Spleen (tissue), 11 donors: ENCODE measurements around the gene PCMTD2. TPM values are rescaled to one million over a fixed set of nuclear protein-coding genes. Genes with fewer than 3 reads are reported as not detected.
A peak's percentile ranks its signal among the peaks of the same experiment; 100 is the strongest.

Experiments
- DNase-seq: peaks from one replicate; pipeline ENCODE4 v3.0.0-alpha.2; 2020
- H3K27ac ChIP-seq, 8 donors: fragments of 200-600 bp; sonication (generic) in 7 of 8; 1 replicate in 4 of 8; 2 replicates in 4 of 8; pipeline versions ENCODE4 v1.5.0 to v1.8.0; 2016 to 2021; ENCODE audit warnings: inconsistent platforms in 4 of 8, mild to moderate bottlenecking in 4 of 8, moderate library complexity in 1 of 8
- H3K27me3 ChIP-seq, 7 donors: fragments of 200-600 bp; sonication (generic) in 6 of 7; replicated peaks in 1 of 7; 1 replicate in 4 of 7; 2 replicates in 3 of 7; pipeline versions ENCODE4 v1.5.0 to v1.8.0; 2016 to 2021; ENCODE audit warnings: inconsistent platforms in 3 of 7, mild to moderate bottlenecking in 1 of 7
- H3K36me3 ChIP-seq, 6 donors: fragments of 200-600 bp; sonication (generic) in 5 of 6; 1 replicate in 4 of 6; 2 replicates in 2 of 6; pipeline versions ENCODE4 v1.5.0 to v1.8.0; 2016 to 2021; ENCODE audit warnings: inconsistent platforms in 2 of 6
- H3K4me1 ChIP-seq, 6 donors: fragments of 200-600 bp; sonication (generic) in 5 of 6; 1 replicate in 3 of 6; 2 replicates in 3 of 6; pipeline versions ENCODE4 v1.5.0 to v1.8.0; 2016 to 2021; ENCODE audit warnings: inconsistent platforms in 3 of 6
- H3K4me3 ChIP-seq, 8 donors: fragments of 200-600 bp; sonication (generic) in 7 of 8; 1 replicate in 4 of 8; 2 replicates in 4 of 8; pipeline versions ENCODE4 v1.5.0 to v1.8.0; 2016 to 2021; ENCODE audit warnings: inconsistent platforms in 4 of 8, mild to moderate bottlenecking in 4 of 8, moderate library complexity in 2 of 8
- H3K9me3 ChIP-seq, 8 donors: fragments of 200-600 bp; sonication (generic) in 7 of 8; 1 replicate in 4 of 8; 2 replicates in 4 of 8; pipeline versions ENCODE4 v1.5.0 to v1.8.0; 2016 to 2021; ENCODE audit warnings: inconsistent platforms in 4 of 8
- CTCF ChIP-seq, 11 experiments: fragments of 200-600 bp in 7 of 11; fragments of 450-650 bp in 4 of 11; sonication (generic) in 4 of 11; IDR thresholded peaks in 8 of 11; conservative IDR thresholded peaks in 3 of 11; 1 replicate in 7 of 11; 2 replicates in 4 of 11; pipeline versions ENCODE4 v1.4.0 to v1.8.0; 2016 to 2021; ENCODE audit warnings: antibody characterized with exemption in 11 of 11, inconsistent platforms in 4 of 11, mild to moderate bottlenecking in 1 of 11
- POLR2A ChIP-seq, 3 donors: fragments of 450-650 bp; IDR thresholded peaks; one replicate each; pipeline ENCODE4 v1.5.1; 2017; ENCODE audit warnings: antibody characterized with exemption in 3 of 3, mild to moderate bottlenecking in 1 of 3
- POLR2AphosphoS5 ChIP-seq, 3 donors: sonication (generic); formaldehyde crosslinking; IDR thresholded peaks; one replicate each; pipeline ENCODE4 v1.5.1; 2017; ENCODE audit warnings: antibody characterized with exemption in 3 of 3
- WGBS, 5 donors: extraction: QIAGEN DNeasy Blood & Tissue Kit in 3 of 5; methylation state at CpG; one replicate each; pipeline versions ENCODE4 v1.1.5 to v1.1.7; 2013 to 2018; 5-methylcytosine and 5-hydroxymethylcytosine counted together
- intact Hi-C: fragments of 100-400 bp; cut with DNase I; formaldehyde crosslinking; loops from one replicate; pipeline ENCODE4 v1.15.0; 2023; ENCODE audit warnings: low total_unique reads
- polyA plus RNA-seq, 3 donors: library from polyadenylated mRNA; stranded (reverse); fragments of 200-250 nt; gene quantifications; one replicate each; pipeline ENCODE4 v1.2.1, GENCODE V29; 2013
- total RNA-seq, 7 donors: library from RNA; depleted of rRNA in 3 of 7; stranded (reverse); fragments of >200 nt in 3 of 7; fragmentation: NEBNext Ultra II Directional in 4 of 7; extraction: Animal tissue kit (Norgen Biotek cat#: 25700) in 4 of 7; gene quantifications; one replicate each; pipeline versions ENCODE4 v1.1.0 to v1.2.1, GENCODE V29; 2016 to 2021
- donor health status: healthy with polysubstance abuse.
- donor health status: DM: no; HTN: no; CAD: no; lungs with moderate emphysema.
- donor health status: DM: no; HTN: no; CAD: no.
- donor health status: Bipolar disorder and iron deficiency.
- donor health status: healthy.
- donor health status: DM: no; HTN: no; CAD: no.
- donor health status: DM: yes; HTN: yes; CAD: no.

Gene PCMTD2
- total and polyA plus RNA-seq, 10 donors = 36.0 to 104 (median 68.3) TPM

- Histone ChIP-seq H3K4me1 (peaks cover 23 to 98% (median 50%) of the 10 kb centered on the region in 6 donors), H3K27me3 (no peaks in the 10 kb centered on the region), H3K4me3 (no peak overlapping the region), H3K36me3 (peaks cover 0 to 52% (median 13%) of the 10 kb centered on the region in 6 donors), H3K27ac (peak overlapping the region in 5 of 8 donors; percentile 29 to 60 (median 36)), H3K9me3 (no peaks in the 10 kb centered on the region)
- 47 to 65% (median 50%) methylated on average over 9 of the region's 9 CpGs for WGBS, 5 donors
- DNase-seq = no peak
- intact Hi-C loops = no loop called here
- TF ChIP-seq POLR2AphosphoS5 (IDR thresholded peaks at IDR 0.05) = no peak
- TF ChIP-seq POLR2A (IDR thresholded peaks at IDR 0.05) = no peak
- no peak for TF ChIP-seq CTCF (IDR thresholded peaks at IDR 0.05 in 8 of 11, conservative IDR thresholded peaks at IDR 0.05 in 3 of 11)
Observed at GRCh38 chr20:64261138-64261537, 5.6 kb downstream of the PCMTD2 start.

- TF ChIP-seq POLR2AphosphoS5 (IDR thresholded peaks at IDR 0.05) (no peak), POLR2A (IDR thresholded peaks at IDR 0.05) (no peak), CTCF (IDR thresholded peaks at IDR 0.05 in 8 of 11, conservative IDR thresholded peaks at IDR 0.05 in 3 of 11) (no peak)
- intact Hi-C loops = no loop called here
- Histone ChIP-seq H3K27ac (no peak overlapping the region), H3K4me1 (peaks cover 7 to 68% (median 23%) of the 10 kb centered on the region in 6 donors), H3K4me3 (no peak overlapping the region), H3K36me3 (peaks cover 0 to 79% (median 24%) of the 10 kb centered on the region in 6 donors), H3K27me3 (no peaks in the 10 kb centered on the region), H3K9me3 (no peaks in the 10 kb centered on the region)
- DNase-seq = no peak
- 84 to 90% (median 88%) methylated on average over 4 of the region's 4 CpGs for WGBS, 5 donors
Observed at GRCh38 chr20:64264091-64264490, 8.5 kb downstream of the PCMTD2 start.

- 64 to 84% (median 70%) methylated on average over 5 of the region's 5 CpGs for WGBS, 5 donors
Observed at GRCh38 chr20:64265201-64265600, 9.7 kb downstream of the PCMTD2 start.

GRCh38 chr20:64266988-64267387 is 11.4 kb downstream of the PCMTD2 start:
- Histone ChIP-seq H3K27ac (no peak overlapping the region), H3K4me1 (peaks cover 0 to 39% (median 6%) of the 10 kb centered on the region in 6 donors), H3K36me3 (peaks cover 0 to 78% (median 26%) of the 10 kb centered on the region in 6 donors), H3K9me3 (no peaks in the 10 kb centered on the region), H3K4me3 (no peak overlapping the region), H3K27me3 (no peaks in the 10 kb centered on the region)
- intact Hi-C loops = no loop called here
- DNase-seq = no peak
- TF ChIP-seq POLR2A (IDR thresholded peaks at IDR 0.05) (no peak), CTCF (IDR thresholded peaks at IDR 0.05 in 8 of 11, conservative IDR thresholded peaks at IDR 0.05 in 3 of 11) (no peak), POLR2AphosphoS5 (IDR thresholded peaks at IDR 0.05) (no peak)
- 89 to 97% (median 93%) methylated on average over 5 of the region's 5 CpGs for WGBS, 5 donors

More at GRCh38 chr20:64265201-64265600, 9.7 kb downstream of the PCMTD2 start:
- Histone ChIP-seq H3K9me3 (no peaks in the 10 kb centered on the region), H3K4me3 (no peak overlapping the region), H3K27me3 (no peaks in the 10 kb centered on the region), H3K36me3 (peaks cover 0 to 78% (median 24%) of the 10 kb centered on the region in 6 donors), H3K4me1 (peaks cover 7 to 57% (median 18%) of the 10 kb centered on the region in 6 donors), H3K27ac (no peak overlapping the region)
- intact Hi-C loops = no loop called here
- TF ChIP-seq POLR2A (IDR thresholded peaks at IDR 0.05) = no peak
- TF ChIP-seq CTCF (IDR thresholded peaks at IDR 0.05 in 8 of 11, conservative IDR thresholded peaks at IDR 0.05 in 3 of 11) = no peak
- no peak for TF ChIP-seq POLR2AphosphoS5 (IDR thresholded peaks at IDR 0.05)
- no peak for DNase-seq
